IMR-90 (cell line): ENCODE data around the gene ANTXR1.

Experiments
- BHLHE40 ChIP-seq: fragments of 150-350 bp; IDR thresholded peaks from 2 replicates; pipeline ENCODE4 v1.6.1; 2016; ENCODE audit warnings: mild to moderate bottlenecking, low read depth, low read length
- CEBPB ChIP-seq: IDR thresholded peaks from 2 replicates; pipeline ENCODE4 v1.6.1; 2012; ENCODE audit warnings: low read depth, low read length, improper control_type of control experiment
- CTCF ChIP-seq: conservative IDR thresholded peaks from 2 replicates; pipeline ENCODE4 v1.5.1; 2012; ENCODE audit warnings: mild to moderate bottlenecking, low read depth, low read length, improper control_type of control experiment
- ELK1 ChIP-seq: fragments of 150-350 bp; IDR thresholded peaks from 2 replicates; pipeline ENCODE4 v1.6.1; 2016; ENCODE audit warnings: low read depth, mild to moderate bottlenecking, low read length, moderate library complexity, borderline replicate concordance
- POLR2A ChIP-seq: IDR thresholded peaks from 2 replicates; pipeline ENCODE4 v1.6.1; 2012; ENCODE audit warnings: mild to moderate bottlenecking, low read depth, low read length
- RFX5 ChIP-seq: IDR thresholded peaks from 2 replicates; pipeline ENCODE4 v1.8.0; 2012; ENCODE audit warnings: low read depth, mild to moderate bottlenecking, low read length, moderate library complexity
- SMC3 ChIP-seq: fragments of 150-350 bp; IDR thresholded peaks from 2 replicates; pipeline ENCODE4 v1.6.1; 2016; ENCODE audit warnings: low read depth, mild to moderate bottlenecking, antibody characterized with exemption, low read length, moderate library complexity
- USF2 ChIP-seq: fragments of 150-350 bp; IDR thresholded peaks from 2 replicates; pipeline ENCODE4 v1.6.1; 2017; ENCODE audit warnings: mild to moderate bottlenecking, antibody characterized with exemption, low read length, low read depth

GRCh38 chr2:69138247-69138772 lies 125.3 kb downstream of the ANTXR1 start:
- no peak for TF ChIP-seq USF2
- TF ChIP-seq POLR2A: no peak
- TF ChIP-seq CTCF: no peak
- TF ChIP-seq RFX5: no peak
- no peak for TF ChIP-seq ELK1
- no peak for TF ChIP-seq CEBPB
- TF ChIP-seq SMC3: no peak
- TF ChIP-seq BHLHE40: no peak
